ENCODE measurements around the gene TRPC6. TPM values are rescaled to one million over a fixed set of nuclear protein-coding genes. Genes with fewer than 3 reads are reported as not detected.

The TRPC6 gene
- total and polyA plus RNA-seq, 2 donors (not counting 1 experiment from before 2014, with no cell fraction given) = 4.6 to 26.4 TPM

DNA sequence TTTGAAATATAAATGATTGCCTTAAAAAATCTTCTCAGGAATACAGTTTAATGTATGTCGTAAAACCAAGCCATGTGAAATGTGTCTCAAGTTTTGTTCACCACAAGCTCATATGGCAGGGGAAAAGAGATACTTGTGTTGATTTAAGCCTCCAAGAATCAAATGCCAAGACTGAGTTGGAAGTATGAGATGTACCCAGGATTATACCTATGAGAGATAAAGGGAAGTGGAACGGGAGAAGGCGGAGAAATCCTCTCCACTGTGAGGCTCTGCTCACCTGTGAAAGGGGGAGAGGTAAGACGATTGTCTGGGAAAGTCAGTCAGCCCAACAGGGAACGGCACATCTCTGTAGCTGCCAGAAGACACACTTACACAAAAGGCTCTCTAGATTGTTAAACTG is 124.8 kb downstream of the TRPC6 start:
- Histone ChIP-seq H3K27ac (ENCODE audit: insufficient read depth, low read length) (no peak overlapping the region), H3K27me3 (ENCODE audit: control insufficient read depth, insufficient read depth, low read length) (no peaks in the 10 kb centered on the region), H3K4me3 (replicated peaks in 1 of 4; ENCODE audit: control extremely low read depth in 1 of 4, insufficient read depth in 1 of 4, low read depth in 3 of 4, low read length in 4 of 4) (no peak overlapping the region), H3K9me3 (ENCODE audit: control insufficient read depth, insufficient read depth, low read depth, low read length) (no peaks in the 10 kb centered on the region), H2AFZ (ENCODE audit: low read length) (no peak overlapping the region), H3K9ac (ENCODE audit: insufficient read depth, low read length) (no peak overlapping the region), H3K4me1 (ENCODE audit: control insufficient read depth, extremely low read depth, insufficient read depth, low read length) (no peaks in the 10 kb centered on the region), H4K20me1 (ENCODE audit: control insufficient read depth, extremely low read depth, insufficient read depth, low read length) (no peaks in the 10 kb centered on the region), H3K4me2 (ENCODE audit: extremely low read depth, insufficient read depth, low read length) (no peak overlapping the region), H3K79me2 (ENCODE audit: control insufficient read depth, insufficient read depth, low read length) (no peaks in the 10 kb centered on the region), H3K36me3 (ENCODE audit: control insufficient read depth, insufficient read depth, low read length) (no peaks in the 10 kb centered on the region)
- DNase-seq (ENCODE audit: low read depth in 2 of 2) = no peak
- TF ChIP-seq CTCF (conservative IDR thresholded peaks at IDR 0.05 in 1 of 2, IDR thresholded peaks at IDR 0.05 in 1 of 2; ENCODE audit: low read depth in 1 of 2, low read length in 2 of 2) = no peak
- no peak for TF ChIP-seq EZH2 (IDR thresholded peaks at IDR 0.05; ENCODE audit: low read length, missing control alignments)

DNA sequence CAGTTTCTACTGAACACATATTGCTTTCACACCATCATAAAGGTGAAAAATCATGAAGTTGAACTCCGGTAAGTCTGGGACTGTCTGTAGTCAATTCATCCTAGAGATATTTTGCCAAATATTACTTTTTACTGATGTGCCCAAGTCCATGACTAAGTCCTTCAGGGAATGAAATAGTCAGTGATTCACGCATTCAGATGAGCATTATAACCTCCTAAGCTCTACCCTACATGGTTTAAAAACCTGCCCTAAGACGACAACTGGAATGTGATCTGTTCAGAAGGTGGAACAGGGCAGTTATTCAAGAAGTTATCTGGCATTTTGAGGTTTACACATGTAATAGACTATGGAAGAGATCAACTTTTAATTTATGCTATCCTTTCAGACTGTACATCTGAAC is 125.6 kb downstream of the TRPC6 start:
- Histone ChIP-seq H3K79me2 (ENCODE audit: control insufficient read depth, insufficient read depth, low read length) (no peaks in the 10 kb centered on the region), H3K4me2 (ENCODE audit: extremely low read depth, insufficient read depth, low read length) (no peak overlapping the region), H3K9me3 (ENCODE audit: control insufficient read depth, insufficient read depth, low read depth, low read length) (no peaks in the 10 kb centered on the region), H3K27me3 (ENCODE audit: control insufficient read depth, insufficient read depth, low read length) (no peaks in the 10 kb centered on the region), H3K4me1 (ENCODE audit: control insufficient read depth, extremely low read depth, insufficient read depth, low read length) (no peaks in the 10 kb centered on the region), H2AFZ (ENCODE audit: low read length) (no peak overlapping the region), H3K4me3 (replicated peaks in 1 of 4; ENCODE audit: control extremely low read depth in 1 of 4, insufficient read depth in 1 of 4, low read depth in 3 of 4, low read length in 4 of 4) (no peak overlapping the region), H3K27ac (ENCODE audit: insufficient read depth, low read length) (no peak overlapping the region), H4K20me1 (ENCODE audit: control insufficient read depth, extremely low read depth, insufficient read depth, low read length) (no peaks in the 10 kb centered on the region), H3K9ac (ENCODE audit: insufficient read depth, low read length) (no peak overlapping the region), H3K36me3 (ENCODE audit: control insufficient read depth, insufficient read depth, low read length) (no peaks in the 10 kb centered on the region)
- no peak for TF ChIP-seq EZH2 (IDR thresholded peaks at IDR 0.05; ENCODE audit: low read length, missing control alignments)
- TF ChIP-seq CTCF (conservative IDR thresholded peaks at IDR 0.05 in 1 of 2, IDR thresholded peaks at IDR 0.05 in 1 of 2; ENCODE audit: low read depth in 1 of 2, low read length in 2 of 2) = no peak
- peak in 1 of 2 donors; percentile 66 for DNase-seq (ENCODE audit: low read depth in 2 of 2)

- Histone ChIP-seq H2AFZ (ENCODE audit: low read length) (no peak overlapping the region), H4K20me1 (ENCODE audit: control insufficient read depth, extremely low read depth, insufficient read depth, low read length) (no peaks in the 10 kb centered on the region), H3K9ac (ENCODE audit: insufficient read depth, low read length) (no peak overlapping the region), H3K27ac (ENCODE audit: insufficient read depth, low read length) (no peak overlapping the region), H3K79me2 (ENCODE audit: control insufficient read depth, insufficient read depth, low read length) (no peaks in the 10 kb centered on the region), H3K4me3 (replicated peaks in 1 of 4; ENCODE audit: control extremely low read depth in 1 of 4, insufficient read depth in 1 of 4, low read depth in 3 of 4, low read length in 4 of 4) (no peak overlapping the region), H3K4me1 (ENCODE audit: control insufficient read depth, extremely low read depth, insufficient read depth, low read length) (no peaks in the 10 kb centered on the region), H3K36me3 (ENCODE audit: control insufficient read depth, insufficient read depth, low read length) (no peaks in the 10 kb centered on the region), H3K27me3 (ENCODE audit: control insufficient read depth, insufficient read depth, low read length) (no peaks in the 10 kb centered on the region), H3K4me2 (ENCODE audit: extremely low read depth, insufficient read depth, low read length) (no peak overlapping the region), H3K9me3 (ENCODE audit: control insufficient read depth, insufficient read depth, low read depth, low read length) (no peaks in the 10 kb centered on the region)
- peak; percentile 12 to 64 for DNase-seq (ENCODE audit: low read depth in 2 of 2)
- no peak for TF ChIP-seq EZH2 (IDR thresholded peaks at IDR 0.05; ENCODE audit: low read length, missing control alignments)
- peak in 1 of 2 donors; percentile 33 for TF ChIP-seq CTCF (conservative IDR thresholded peaks at IDR 0.05 in 1 of 2, IDR thresholded peaks at IDR 0.05 in 1 of 2; ENCODE audit: low read depth in 1 of 2, low read length in 2 of 2)
These were observed 127.0 kb downstream of the TRPC6 start for GRCh38 chr11:101456812-101457211.
